GM23338 (cell line): ENCODE measurements around the gene LMBRD1.

Experiments used
- CREB1 ChIP-seq: fragments of 250-450 bp; sonication (Bioruptor Pico); IDR thresholded peaks from 2 replicates; pipeline ENCODE4 v1.5.0; 2020; ENCODE audit warnings: low read depth, mild to moderate bottlenecking, moderate library complexity
- CTCF ChIP-seq, 2 experiments: fragments of 200-600 bp in 1 of 2; sonication (generic) in 1 of 2; conservative IDR thresholded peaks; 2 replicates each; pipeline versions ENCODE4 v1.5.1 to v1.6.1; 2016 to 2017; ENCODE audit warnings: antibody characterized with exemption in 2 of 2, low read depth in 2 of 2, mild to moderate bottlenecking in 2 of 2, moderate library complexity in 1 of 2
- ETS1 ChIP-seq: IDR thresholded peaks from 2 replicates; pipeline ENCODE4 v1.6.1; 2016; ENCODE audit warnings: antibody characterized with exemption
- EZH2 ChIP-seq: fragments of 200-600 bp; sonication (generic); IDR thresholded peaks from one replicate; pipeline ENCODE4 v1.8.0; 2017; ENCODE audit warnings: antibody characterized with exemption, mild to moderate bottlenecking, low read depth; ENCODE audit not compliant: unreplicated experiment
- EZH2phosphoT487 ChIP-seq: fragments of 200-600 bp; sonication (generic); IDR thresholded peaks from one replicate; pipeline ENCODE4 v1.8.1; 2018; ENCODE audit warnings: antibody characterized with exemption; ENCODE audit not compliant: unreplicated experiment
- JUNB ChIP-seq: IDR thresholded peaks from one replicate; pipeline ENCODE4 v1.6.1; 2016; ENCODE audit warnings: antibody characterized with exemption; ENCODE audit not compliant: unreplicated experiment
- NANOG ChIP-seq: IDR thresholded peaks from 2 replicates; pipeline ENCODE4 v1.6.1; 2016; ENCODE audit warnings: antibody characterized with exemption, borderline replicate concordance
- POLR2AphosphoS5 ChIP-seq: IDR thresholded peaks from 2 replicates; pipeline ENCODE4 v1.6.1; 2016; ENCODE audit warnings: antibody characterized with exemption, low read depth
- REST ChIP-seq: IDR thresholded peaks from one replicate; pipeline ENCODE4 v1.6.1; 2018; ENCODE audit warnings: antibody characterized with exemption; ENCODE audit not compliant: unreplicated experiment
- ZNF114 ChIP-seq: fragments of 250-450 bp; sonication (Bioruptor Pico); IDR thresholded peaks from 2 replicates; pipeline ENCODE4 v1.5.0; 2020; ENCODE audit warnings: mild to moderate bottlenecking, moderate library complexity

- TF ChIP-seq CTCF (conservative IDR thresholded peaks at IDR 0.05; ENCODE audit: low read depth in 2 of 2) (no peak), EZH2 (no peak), ETS1 (no peak), REST (no peak), POLR2AphosphoS5 (no peak), EZH2phosphoT487 (no peak), JUNB (no peak), NANOG (no peak), ZNF114 (CRISPR knock-in tag) (no peak), CREB1 (CRISPR knock-in tag) (no peak)
Measured at GRCh38 chr6:69771158-69771906, 25.5 kb downstream of the LMBRD1 start.
